ENCODE data around the gene SEPTIN1. TPM values are rescaled to one million over a fixed set of nuclear protein-coding genes. Genes with fewer than 3 reads are reported as not detected.

SEPTIN1 gene
- total and polyA plus RNA-seq, 9 donors: 0.46 to 8.2 (median 3.3) TPM

DNA sequence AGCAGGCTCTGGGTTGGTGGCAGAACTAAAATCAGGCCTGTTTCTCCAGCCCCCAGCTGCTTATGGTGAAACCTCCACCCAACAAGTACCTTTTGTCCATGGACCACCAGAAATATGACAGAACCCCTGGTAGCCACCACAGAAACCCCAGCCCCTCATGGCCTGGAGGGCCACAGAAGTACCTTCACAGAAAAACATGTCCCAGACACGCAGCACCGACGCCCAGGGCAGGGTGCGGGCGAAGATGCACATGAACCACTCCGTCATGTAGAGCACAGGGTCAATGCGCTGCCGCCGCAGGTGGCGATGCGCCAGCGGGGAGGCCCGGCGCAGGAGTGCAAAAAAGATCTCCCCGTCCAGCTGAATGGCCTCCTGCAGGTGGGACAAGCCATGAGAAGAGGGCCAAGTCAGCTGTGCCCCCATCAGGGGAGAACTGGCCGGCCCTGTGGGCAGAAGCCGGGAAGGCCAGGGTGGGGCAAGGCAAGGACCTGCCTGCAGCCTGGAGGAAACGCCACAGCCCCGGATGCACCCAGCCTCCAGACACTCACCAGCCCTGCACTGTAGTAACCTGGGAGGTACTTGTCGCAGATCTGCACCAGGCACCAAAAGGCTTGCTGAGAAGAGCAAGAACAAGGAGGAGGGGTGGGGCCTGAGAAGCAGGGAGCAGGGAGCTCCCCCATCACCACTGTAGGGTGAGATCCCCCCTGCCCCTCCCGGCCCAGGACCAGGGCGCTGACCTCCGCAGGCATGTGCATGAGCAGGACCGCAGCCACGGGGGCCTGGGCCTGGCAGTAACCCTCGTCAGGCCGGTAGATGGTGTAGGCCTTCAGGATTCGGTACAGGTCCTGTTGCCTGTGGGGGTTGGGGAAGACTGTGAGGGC is 23.1 kb downstream of the SEPTIN1 start:
- TF ChIP-seq, protein P1, sequence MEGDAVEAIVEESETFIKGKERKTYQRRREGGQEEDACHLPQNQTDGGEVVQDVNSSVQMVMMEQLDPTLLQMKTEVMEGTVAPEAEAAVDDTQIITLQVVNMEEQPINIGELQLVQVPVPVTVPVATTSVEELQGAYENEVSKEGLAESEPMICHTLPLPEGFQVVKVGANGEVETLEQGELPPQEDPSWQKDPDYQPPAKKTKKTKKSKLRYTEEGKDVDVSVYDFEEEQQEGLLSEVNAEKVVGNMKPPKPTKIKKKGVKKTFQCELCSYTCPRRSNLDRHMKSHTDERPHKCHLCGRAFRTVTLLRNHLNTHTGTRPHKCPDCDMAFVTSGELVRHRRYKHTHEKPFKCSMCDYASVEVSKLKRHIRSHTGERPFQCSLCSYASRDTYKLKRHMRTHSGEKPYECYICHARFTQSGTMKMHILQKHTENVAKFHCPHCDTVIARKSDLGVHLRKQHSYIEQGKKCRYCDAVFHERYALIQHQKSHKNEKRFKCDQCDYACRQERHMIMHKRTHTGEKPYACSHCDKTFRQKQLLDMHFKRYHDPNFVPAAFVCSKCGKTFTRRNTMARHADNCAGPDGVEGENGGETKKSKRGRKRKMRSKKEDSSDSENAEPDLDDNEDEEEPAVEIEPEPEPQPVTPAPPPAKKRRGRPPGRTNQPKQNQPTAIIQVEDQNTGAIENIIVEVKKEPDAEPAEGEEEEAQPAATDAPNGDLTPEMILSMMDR (IDR thresholded peaks at IDR 0.05): no peak
- TF ChIP-seq POLR2A (IDR thresholded peaks at IDR 0.05): no peak
- no peak for TF ChIP-seq EP300 (IDR thresholded peaks at IDR 0.05)
- Histone ChIP-seq H3K27me3 (no peaks in the 10 kb centered on the region), H3K36me3 (no peaks in the 10 kb centered on the region), H3K9me3 (no peaks in the 10 kb centered on the region), H3K4me3 (no peak overlapping the region), H3K4me1 (ENCODE audit: insufficient read depth) (peaks cover 9% of the 10 kb centered on the region), H3K27ac (no peak overlapping the region)
- intact Hi-C loops (cut with DNase I): no loop called here
- DNase-seq: peak in 1 of 5 donors; percentile 31
- 82 to 86% (median 83%) methylated on average over 28 of the region's 28 CpGs for WGBS, 3 donors

DNA sequence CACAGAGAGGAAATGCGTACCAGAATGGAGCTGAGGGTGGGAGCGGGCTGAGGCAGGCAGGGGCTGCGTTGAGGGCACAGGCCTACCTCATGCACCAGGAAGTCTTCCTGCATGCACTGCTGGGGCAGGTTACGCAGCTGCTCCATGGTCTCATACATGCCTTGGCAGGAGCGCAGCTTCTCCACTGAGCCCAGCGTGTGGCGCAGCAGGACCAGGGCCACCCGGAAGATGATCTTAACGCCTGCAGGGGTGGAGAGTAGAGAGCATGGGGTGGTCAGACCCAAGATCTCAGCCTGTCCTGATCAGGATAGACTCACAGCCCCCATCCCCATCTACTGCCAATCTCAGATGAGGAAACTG is 23.8 kb downstream of the SEPTIN1 start:
- no peak for DNase-seq
- intact Hi-C loops (cut with DNase I): no loop called here

DNA sequence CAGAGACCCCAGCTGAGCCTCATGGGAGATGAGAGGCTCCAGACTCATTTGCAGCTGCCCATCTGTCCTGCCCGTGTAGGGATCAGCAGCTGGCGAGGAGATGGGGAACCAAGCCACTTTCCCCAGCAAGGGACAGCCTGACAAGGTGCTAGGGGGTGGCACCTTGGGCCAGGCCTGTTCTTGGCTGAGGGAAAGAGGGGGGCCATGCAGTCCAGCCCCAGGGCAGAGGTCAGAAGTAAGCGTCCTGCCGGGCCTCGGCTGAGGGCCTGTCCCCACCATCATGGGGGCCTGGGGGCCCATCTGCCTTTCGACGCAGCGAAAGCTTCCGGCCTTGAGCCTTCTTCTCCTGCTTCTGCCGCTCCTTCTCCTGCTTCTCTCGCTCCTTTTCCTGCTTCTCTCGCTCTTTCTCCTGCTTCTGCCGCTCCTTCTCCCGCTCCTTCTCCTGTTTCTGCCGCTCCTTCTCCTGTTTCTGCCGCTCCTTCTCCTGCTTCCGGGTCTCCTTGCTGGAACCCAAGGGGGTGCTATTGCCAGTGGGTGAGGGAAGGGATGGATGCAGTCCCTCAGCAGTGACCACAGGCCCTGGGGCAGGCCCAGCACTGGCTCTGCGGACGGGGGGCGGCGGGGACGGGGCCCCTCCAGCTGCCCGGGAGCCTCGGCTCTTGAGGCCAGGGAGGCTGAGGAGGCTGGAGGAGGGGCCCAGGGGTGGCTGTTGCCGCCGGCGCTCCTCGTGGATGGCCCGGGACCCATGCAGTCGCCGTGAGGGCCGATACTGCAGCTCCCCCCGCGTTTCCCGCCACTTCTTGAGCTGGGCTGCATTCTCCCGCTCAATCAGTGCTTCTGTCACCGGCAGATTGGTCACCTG is 24.4 kb downstream of the SEPTIN1 start:
- no peaks in the 10 kb centered on the region for H3K27me3 ChIP-seq
- H3K27ac ChIP-seq: no peak overlapping the region
- no peak for DNase-seq
- H3K36me3 ChIP-seq: no peaks in the 10 kb centered on the region
- intact Hi-C loops (cut with DNase I): no loop called here
- TF ChIP-seq EP300 (IDR thresholded peaks at IDR 0.05) (no peak), POLR2A (IDR thresholded peaks at IDR 0.05) (no peak)
- TF ChIP-seq, protein P1 (IDR thresholded peaks at IDR 0.05): no peak
- peaks cover 11% of the 10 kb centered on the region for H3K4me1 ChIP-seq (ENCODE audit: insufficient read depth)
- no peaks in the 10 kb centered on the region for H3K9me3 ChIP-seq
- WGBS, 3 donors: 75 to 76% (median 76%) methylated on average over 37 of the region's 37 CpGs
- no peak overlapping the region for H3K4me3 ChIP-seq

More for the DNA sequence above, 23.8 kb downstream of the SEPTIN1 start:
- Histone ChIP-seq H3K9me3 (no peaks in the 10 kb centered on the region), H3K36me3 (no peaks in the 10 kb centered on the region), H3K27ac (no peak overlapping the region), H3K4me1 (ENCODE audit: insufficient read depth) (peaks cover 11% of the 10 kb centered on the region), H3K27me3 (no peaks in the 10 kb centered on the region), H3K4me3 (no peak overlapping the region)
- WGBS, 3 donors: 85 to 92% (median 88%) methylated on average over 9 of the region's 9 CpGs
- TF ChIP-seq, protein P1 (IDR thresholded peaks at IDR 0.05): no peak
- TF ChIP-seq POLR2A (IDR thresholded peaks at IDR 0.05) (no peak), EP300 (IDR thresholded peaks at IDR 0.05) (no peak)

DNA sequence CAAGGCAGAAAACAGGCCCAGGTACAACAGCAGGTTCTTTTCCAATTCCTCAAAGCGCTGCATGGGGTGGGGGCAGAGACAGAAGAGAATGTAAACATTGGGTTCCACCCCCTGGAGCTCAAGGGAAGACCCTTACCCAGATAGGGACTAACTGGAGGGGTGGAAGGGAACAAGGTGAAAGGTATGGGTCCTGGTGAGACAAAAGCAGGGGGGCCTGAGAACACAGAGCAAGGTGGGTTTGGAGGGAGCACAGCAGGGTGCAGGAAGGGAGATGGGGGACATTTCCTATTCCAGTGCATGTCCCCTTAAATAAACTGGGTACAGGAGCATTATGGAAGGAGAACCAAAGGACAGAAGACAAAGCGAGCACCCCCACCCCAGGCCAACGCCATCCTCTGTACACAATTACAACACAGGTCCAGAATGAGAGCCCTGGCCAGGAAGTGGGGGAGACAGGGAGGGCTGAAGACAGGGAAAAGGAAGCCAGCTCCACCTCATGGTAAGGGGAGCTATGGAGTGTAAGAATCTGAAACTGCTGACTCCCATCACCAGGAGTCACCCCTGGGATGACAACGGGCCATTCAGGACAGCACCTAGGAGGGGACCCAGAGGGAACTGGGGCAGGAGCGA is 25.2 kb downstream of the SEPTIN1 start:
- H3K4me3 ChIP-seq: no peak overlapping the region
- peaks cover 17% of the 10 kb centered on the region for H3K4me1 ChIP-seq (ENCODE audit: insufficient read depth)
- WGBS, 3 donors: 68 to 74% (median 71%) methylated on average over 5 of the region's 5 CpGs
- no peaks in the 10 kb centered on the region for H3K9me3 ChIP-seq
- DNase-seq: no peak
- no peaks in the 10 kb centered on the region for H3K27me3 ChIP-seq
- intact Hi-C loops (cut with DNase I): no loop called here
- no peak for TF ChIP-seq POLR2A (IDR thresholded peaks at IDR 0.05)
- no peaks in the 10 kb centered on the region for H3K36me3 ChIP-seq
- no peak overlapping the region for H3K27ac ChIP-seq
